HepG2 (cell line): ENCODE measurements around the gene MRPL38. TPM values are rescaled to one million over a fixed set of nuclear protein-coding genes. Genes with fewer than 3 reads are reported as not detected.

Experiments used
- ARHGAP35 ChIP-seq: sonication (generic); formaldehyde crosslinking; IDR thresholded peaks from 2 replicates; pipeline ENCODE4 v1.9.0; 2022; ENCODE audit warnings: mild to moderate bottlenecking, inconsistent platforms, moderate library complexity, missing genetic modification reagents, borderline replicate concordance
- ATF1 ChIP-seq: IDR thresholded peaks from 2 replicates; pipeline ENCODE4 v1.6.1; 2016; ENCODE audit warnings: mild to moderate bottlenecking, control low read depth
- ATF3 ChIP-seq: sonication (generic); formaldehyde crosslinking; IDR thresholded peaks from 2 replicates; pipeline ENCODE4 v1.4.0; 2020; ENCODE audit warnings: missing genetic modification reagents
- ATM ChIP-seq: fragments of 450-650 bp; IDR thresholded peaks from 2 replicates; pipeline ENCODE4 v1.7.1; 2017; ENCODE audit warnings: mild to moderate bottlenecking, borderline replicate concordance
- CEBPG ChIP-seq: IDR thresholded peaks from 2 replicates; pipeline ENCODE4 v1.6.1; 2016
- FIP1L1 ChIP-seq: fragments of 200-400 bp; formaldehyde crosslinking; IDR thresholded peaks from 2 replicates; pipeline ENCODE4 v1.6.1; 2018; ENCODE audit warnings: low read depth, mild to moderate bottlenecking, low read length, moderate library complexity, borderline replicate concordance; ENCODE audit not compliant: insufficient read depth
- GMEB1 ChIP-seq: sonication (generic); formaldehyde crosslinking; IDR thresholded peaks from 2 replicates; pipeline ENCODE4 v1.5.1; 2020; ENCODE audit warnings: missing genetic modification reagents, mild to moderate bottlenecking, borderline replicate concordance
- HOXA9 ChIP-seq: sonication (generic); formaldehyde crosslinking; IDR thresholded peaks from 2 replicates; pipeline ENCODE4 v1.8.1; 2022; ENCODE audit warnings: missing genetic modification reagents, mild to moderate bottlenecking, moderate library complexity, borderline replicate concordance
- KDM5A ChIP-seq: fragments of 200-600 bp; sonication (generic); IDR thresholded peaks from 2 replicates; pipeline ENCODE4 v1.7.0; 2018; ENCODE audit warnings: antibody characterized with exemption, mild to moderate bottlenecking, low read length, borderline replicate concordance
- NONO ChIP-seq, 2 experiments: fragments of 450-650 bp in 1 of 2; sonication (generic) in 1 of 2; formaldehyde crosslinking in 1 of 2; IDR thresholded peaks in 1 of 2; conservative IDR thresholded peaks in 1 of 2; 2 replicates each; pipeline versions ENCODE4 v1.6.1 to v1.8.0; 2017 to 2022; ENCODE audit warnings: mild to moderate bottlenecking in 1 of 2, missing genetic modification reagents in 1 of 2, moderate library complexity in 1 of 2
- PBX3 ChIP-seq: sonication (generic); formaldehyde crosslinking; IDR thresholded peaks from 2 replicates; pipeline ENCODE4 v1.8.1; 2023; ENCODE audit warnings: missing genetic modification reagents, inconsistent platforms, borderline replicate concordance
- SKIL ChIP-seq: sonication (generic); formaldehyde crosslinking; IDR thresholded peaks from 2 replicates; pipeline ENCODE4 v1.8.0; 2022; ENCODE audit warnings: missing genetic modification reagents, mild to moderate bottlenecking, moderate library complexity, borderline replicate concordance
- TEAD2 ChIP-seq: sonication (generic); formaldehyde crosslinking; IDR thresholded peaks from 2 replicates; pipeline ENCODE4 v1.9.0; 2021; ENCODE audit warnings: missing genetic modification reagents
- TGIF2 ChIP-seq: IDR thresholded peaks from 2 replicates; pipeline ENCODE4 v1.6.1; 2016; ENCODE audit warnings: control low read depth, missing compliant biosample characterization
- ZBTB46 ChIP-seq: sonication (generic); formaldehyde crosslinking; IDR thresholded peaks from 2 replicates; pipeline ENCODE4 v1.4.0; 2020; ENCODE audit warnings: mild to moderate bottlenecking, missing genetic modification reagents, borderline replicate concordance
- ZNF10 ChIP-seq: sonication (generic); formaldehyde crosslinking; IDR thresholded peaks from 2 replicates; pipeline ENCODE4 v1.4.0; 2020; ENCODE audit warnings: mild to moderate bottlenecking, low read depth, missing genetic modification reagents, borderline replicate concordance
- ZNF18 ChIP-seq: sonication (generic); formaldehyde crosslinking; IDR thresholded peaks from 2 replicates; pipeline ENCODE4 v1.8.0; 2022; ENCODE audit warnings: mild to moderate bottlenecking, missing genetic modification reagents; ENCODE audit not compliant: insufficient replicate concordance
- ZNF556 ChIP-seq: sonication (generic); formaldehyde crosslinking; IDR thresholded peaks from 2 replicates; pipeline ENCODE4 v1.4.0; 2020; ENCODE audit warnings: mild to moderate bottlenecking, missing genetic modification reagents, borderline replicate concordance
- polyA plus RNA-seq, 8 experiments: library from polyadenylated mRNA; depleted of rRNA in 3 of 8; stranded (reverse) in 7 of 8; unstranded in 1 of 8; fragments of >200 nt; fragmentation: Illumina TruSeq in 4 of 8; extraction: Trizol in 4 of 8; gene quantifications; 2 replicates each; pipeline versions ENCODE4 v1.2.1 to v1.2.3, GENCODE V29; 2011 to 2016; ENCODE audit warnings: low read depth in 4 of 8, missing spikeins in 1 of 8, mixed read lengths in 1 of 8; ENCODE audit not compliant: insufficient read depth in 1 of 8
- total RNA-seq, 5 experiments: library from RNA; depleted of rRNA; stranded (reverse); fragments of >200 nt; fragmentation: Illumina TruSeq; extraction: Trizol; gene quantifications; 2 replicates each; pipeline ENCODE4 v1.2.3, GENCODE V29; 2016; ENCODE audit warnings: low read depth in 1 of 5

Gene MRPL38
- total and polyA plus RNA-seq, 2 of the 13 experiments (the other 11 are each of a cell fraction or from before 2014, with no cell fraction given): 83.7 to 125 TPM

GRCh38 chr17:75869282-75870141 lies 35.2 kb downstream of the MRPL38 start (continued):
- TF ChIP-seq ZNF10 (CRISPR knock-in tag) (no peak), ATF1 (CRISPR knock-in tag) (no peak), ATM (no peak), ATF3 (CRISPR knock-in tag) (peak; percentile 85), GMEB1 (CRISPR knock-in tag) (peak; percentile 15; the same call in 1 of the 2 replicates), ARHGAP35 (peak; percentile 80; the same call in 1 of the 2 replicates), ZBTB46 (CRISPR knock-in tag) (peak; percentile 93; the same call in 1 of the 2 replicates), SKIL (CRISPR knock-in tag) (peak; percentile 72; the same call in 1 of the 2 replicates), PBX3 (no peak), NONO (IDR thresholded peaks at IDR 0.05) (no peak), NONO (CRISPR knock-in tag; conservative IDR thresholded peaks at IDR 0.05) (no peak), KDM5A (no peak; the same call in 1 of the 2 replicates), TGIF2 (peak; percentile 53), CEBPG (CRISPR knock-in tag) (peak; percentile 97), FIP1L1 (no peak), HOXA9 (no peak), ZNF18 (CRISPR knock-in tag) (peak; percentile 96), TEAD2 (CRISPR knock-in tag) (no peak), ZNF556 (CRISPR knock-in tag) (no peak)
